DMS153 treated with DMSO at 0.1 percent for 48 hours (cell line): Measurements from ENCODE around the gene CABP4.
"Not testable (repeated sequence)": the region's sequence is repeated elsewhere in the genome, so short reads cannot be mapped to it uniquely, and the experiment has no call there.

Experiments
- DNase-seq: peaks from one replicate; lab custom pipeline; 2025; ENCODE audit not compliant: unreplicated experiment; lab: John Stamatoyannopoulos, UW

The CABP4 gene

DNA sequence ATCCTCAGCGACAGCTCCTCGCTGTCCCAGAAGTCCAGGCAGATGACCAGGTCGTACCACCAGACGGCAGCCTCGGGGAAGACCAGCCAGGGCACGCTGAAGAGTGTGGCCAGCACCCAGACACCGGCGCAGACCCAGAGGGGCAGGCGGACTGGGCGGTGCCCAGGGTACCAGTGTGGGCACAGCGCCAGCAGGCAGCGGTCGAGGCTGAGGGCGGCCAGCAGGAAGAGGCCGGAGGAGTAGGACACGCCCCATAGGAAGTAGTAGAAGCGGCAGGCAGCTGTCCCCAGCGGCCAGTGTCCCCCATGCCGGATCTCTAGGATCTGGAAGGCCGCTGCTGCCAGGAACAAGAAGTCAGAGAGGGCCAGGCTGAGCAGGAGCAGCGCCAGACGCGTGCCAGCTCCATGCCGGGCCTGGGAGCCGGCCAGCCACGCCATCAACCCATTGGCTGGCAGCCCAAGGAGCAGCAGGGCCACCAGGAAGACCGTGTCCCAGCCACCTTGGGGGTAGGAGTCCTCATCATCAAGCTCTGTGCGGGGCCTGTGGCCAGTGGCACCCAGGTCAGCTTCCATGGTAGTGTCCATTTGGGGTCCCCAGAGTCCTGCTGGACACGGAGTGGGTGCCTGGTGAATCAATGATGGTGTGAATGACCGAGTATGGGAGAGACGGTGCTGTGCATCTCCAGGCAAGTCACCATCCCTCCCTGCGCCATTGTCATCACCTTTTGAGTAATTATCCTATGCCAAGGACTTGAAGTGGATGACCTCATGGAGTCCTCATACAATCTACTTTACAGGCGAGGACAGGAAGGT is 2.8 kb upstream of the CABP4 start, which contains the start of gene GPR152:
TSS of gene GPR152 (minus strand) at position 589 of the 812 bp plus-strand sequence. CDS start at position 584, 5 bp downstream.
- peak; percentile 56 for DNase-seq

GRCh38 chr11:67453816-67454732 is 1.1 kb upstream of the CABP4 start:
- no peak for DNase-seq

DNA sequence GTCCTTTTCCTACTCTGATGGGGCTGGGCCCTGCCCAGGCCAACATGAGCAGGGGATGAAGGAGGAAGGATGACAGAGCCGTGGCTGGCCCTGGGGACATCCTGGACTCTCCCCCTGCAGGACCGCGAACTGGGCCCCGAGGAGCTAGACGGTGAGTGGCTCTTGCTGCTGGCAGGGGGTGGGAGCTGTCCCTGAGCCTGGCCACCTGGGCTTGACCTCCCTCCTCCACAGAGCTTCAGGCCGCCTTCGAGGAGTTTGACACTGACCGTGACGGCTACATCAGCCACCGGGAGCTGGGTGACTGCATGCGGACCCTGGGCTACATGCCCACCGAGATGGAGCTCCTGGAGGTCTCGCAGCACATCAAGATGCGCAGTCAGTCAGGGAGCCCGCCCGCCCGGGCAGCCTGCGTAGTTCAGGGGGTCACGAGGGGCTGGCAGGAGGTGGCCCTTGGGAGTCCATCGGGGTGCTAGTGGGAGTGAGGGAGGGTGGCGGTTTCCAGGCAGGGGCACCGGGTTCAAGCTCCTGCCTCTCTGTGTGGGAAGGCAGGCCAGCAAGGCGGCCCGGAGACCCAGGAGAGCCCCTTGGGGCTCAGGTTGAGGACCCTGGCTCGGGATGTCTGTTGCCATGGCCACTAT is 1.0 kb downstream of the CABP4 start:
- no peak for DNase-seq

- DNase-seq = no peak
Measured at GRCh38 chr11:67457453-67457852, 2.3 kb downstream of the CABP4 start.

DNA sequence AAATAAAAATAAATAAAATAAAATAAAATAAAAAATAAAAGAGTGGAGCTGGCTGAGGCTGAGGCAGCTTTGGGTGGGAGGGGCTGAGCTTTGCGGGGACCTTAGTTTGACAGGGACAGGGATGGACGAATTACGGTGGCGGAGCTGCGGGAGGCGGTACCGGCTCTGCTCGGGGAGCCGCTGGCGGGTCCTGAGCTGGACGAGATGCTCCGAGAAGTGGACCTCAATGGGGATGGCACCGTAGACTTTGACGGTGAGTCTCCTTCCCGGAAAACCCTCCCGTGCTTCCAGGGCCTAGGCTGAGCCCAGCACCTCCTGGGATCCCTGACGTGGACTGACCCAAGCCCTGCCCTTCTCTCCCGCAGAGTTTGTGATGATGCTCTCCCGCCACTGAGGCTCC is 3.1 kb downstream of the CABP4 start:
- no peak for DNase-seq

DNA sequence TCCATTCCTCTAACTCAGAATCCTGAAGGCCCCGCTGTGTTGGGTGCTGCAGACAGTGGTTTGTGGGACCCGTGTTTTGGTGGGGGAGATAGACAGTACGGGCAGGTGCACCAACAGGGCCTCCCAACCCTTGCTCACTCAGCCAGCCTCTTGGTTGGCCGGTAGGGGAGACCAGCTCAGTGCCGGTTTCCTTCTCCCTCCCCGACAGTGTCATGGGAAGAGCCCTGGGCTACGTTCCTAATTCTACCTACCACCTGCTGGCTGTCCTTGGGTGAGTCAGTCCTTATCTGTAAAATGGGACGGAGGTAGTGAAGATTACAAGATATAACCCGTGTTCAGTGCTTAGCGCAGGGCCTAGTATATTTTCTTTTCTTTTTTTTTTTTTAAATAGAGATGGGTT is 8.0 kb downstream of the CABP4 start:
- DNase-seq = no peak

DNA sequence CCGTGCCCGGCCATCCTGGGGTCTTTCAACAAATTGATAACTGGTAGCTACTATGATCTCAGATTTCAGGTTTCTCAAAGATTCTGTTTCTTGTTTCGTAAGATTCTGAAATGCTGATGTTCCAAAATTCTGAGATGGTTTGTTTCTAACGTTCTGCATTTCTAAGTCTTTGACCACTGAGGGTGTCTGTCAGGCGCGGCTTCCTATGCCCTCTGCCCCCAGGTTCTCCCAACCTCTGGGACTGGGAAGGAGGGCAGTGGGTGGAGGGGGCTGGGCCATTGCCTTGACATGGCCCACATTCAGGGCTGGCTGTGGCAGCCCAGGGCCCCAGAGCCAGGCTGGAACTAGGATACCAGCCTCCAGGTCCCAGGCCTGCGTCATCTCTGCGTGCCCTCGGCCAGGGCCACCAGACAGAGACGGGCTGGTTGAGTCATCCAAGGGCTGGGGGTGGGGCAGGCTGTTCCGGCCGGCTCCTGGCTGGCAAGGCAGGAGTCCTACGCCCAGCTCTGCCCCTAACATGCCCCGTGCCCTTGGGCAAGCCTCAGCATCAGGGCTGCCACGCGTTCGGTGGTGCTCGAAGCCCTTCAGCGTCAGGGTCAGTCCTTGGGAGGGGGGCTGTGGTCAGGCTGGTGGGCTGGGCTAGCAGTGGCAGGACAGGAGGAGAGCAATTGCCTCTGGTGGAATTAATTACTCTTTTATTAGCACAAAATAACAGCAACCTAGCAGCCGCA is 8.7 kb downstream of the CABP4 start:
- DNase-seq = no peak

- peak; percentile 84 for DNase-seq
Measured at GRCh38 chr11:67464411-67465188, 9.4 kb downstream of the CABP4 start.

DNA sequence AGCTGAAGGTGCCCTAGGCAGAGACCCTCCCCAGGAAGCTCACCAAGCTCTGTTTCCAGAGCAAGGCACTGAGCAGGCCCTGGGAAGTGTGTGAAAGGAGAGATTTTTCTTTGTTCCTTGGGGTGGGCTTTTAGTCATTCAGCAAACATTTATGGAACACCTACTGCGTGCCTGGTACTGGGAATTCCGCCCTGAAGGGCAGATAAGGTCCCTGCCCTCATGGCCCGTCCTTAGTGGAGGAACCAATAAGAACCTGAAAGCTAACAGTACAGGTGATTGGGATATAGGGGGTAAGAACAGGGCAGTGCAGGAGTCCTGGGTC is 10.0 kb downstream of the CABP4 start:
- DNase-seq = no peak

DNA sequence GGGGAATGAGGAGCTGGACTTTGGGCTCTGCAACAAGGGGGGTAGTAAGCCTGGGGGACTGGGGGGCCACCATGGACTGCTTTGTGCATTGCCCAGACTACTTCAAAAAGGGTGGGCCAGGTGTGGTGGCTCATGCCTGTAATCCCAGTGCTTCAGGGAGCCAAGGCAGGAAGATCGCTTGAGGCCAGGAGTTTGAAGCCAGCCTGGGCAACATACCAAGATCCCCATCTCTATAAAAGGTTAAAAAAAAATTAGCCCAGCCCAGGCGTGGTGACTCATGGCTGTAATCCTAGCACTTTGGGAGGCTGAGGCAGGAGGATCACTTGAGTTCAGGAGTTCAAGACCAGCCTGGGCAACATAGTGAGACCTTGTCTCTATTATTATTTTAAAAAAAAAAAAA is 10.4 kb downstream of the CABP4 start:
- DNase-seq = not testable (repeated sequence)

- DNase-seq = no peak
Measured at GRCh38 chr11:67466367-67466766, 11.2 kb downstream of the CABP4 start.

- DNase-seq = no peak
Measured at GRCh38 chr11:67466962-67467771, 12.0 kb downstream of the CABP4 start.

GRCh38 chr11:67468056-67468455 is 12.9 kb downstream of the CABP4 start:
- DNase-seq = no peak

- no peak for DNase-seq
Measured at GRCh38 chr11:67468456-67468758, 13.3 kb downstream of the CABP4 start.

GRCh38 chr11:67468759-67469507 is 13.8 kb downstream of the CABP4 start, which contains the start of gene TMEM134:
Gene TMEM134, minus strand, starts transcription at chr11:67469251. Its CDS starts 59 bp downstream, at chr11:67469192.
- peak; percentile 64 for DNase-seq

DNA sequence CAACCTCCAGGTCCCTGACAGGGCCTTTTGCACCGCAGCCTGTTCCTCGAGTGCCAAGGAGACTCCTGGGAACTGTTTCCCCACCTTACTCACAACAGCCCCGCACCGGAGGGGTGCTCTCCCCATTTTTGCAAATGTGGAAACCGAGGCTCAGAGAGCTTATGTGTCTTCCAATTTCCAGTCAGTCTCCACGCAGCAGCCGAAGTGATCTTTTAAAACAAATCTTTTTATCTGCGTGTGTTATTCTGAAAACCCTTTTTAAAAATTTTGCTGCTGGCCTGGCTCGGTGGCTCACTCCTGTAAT is 14.3 kb downstream of the CABP4 start:
- DNase-seq = no peak

DNA sequence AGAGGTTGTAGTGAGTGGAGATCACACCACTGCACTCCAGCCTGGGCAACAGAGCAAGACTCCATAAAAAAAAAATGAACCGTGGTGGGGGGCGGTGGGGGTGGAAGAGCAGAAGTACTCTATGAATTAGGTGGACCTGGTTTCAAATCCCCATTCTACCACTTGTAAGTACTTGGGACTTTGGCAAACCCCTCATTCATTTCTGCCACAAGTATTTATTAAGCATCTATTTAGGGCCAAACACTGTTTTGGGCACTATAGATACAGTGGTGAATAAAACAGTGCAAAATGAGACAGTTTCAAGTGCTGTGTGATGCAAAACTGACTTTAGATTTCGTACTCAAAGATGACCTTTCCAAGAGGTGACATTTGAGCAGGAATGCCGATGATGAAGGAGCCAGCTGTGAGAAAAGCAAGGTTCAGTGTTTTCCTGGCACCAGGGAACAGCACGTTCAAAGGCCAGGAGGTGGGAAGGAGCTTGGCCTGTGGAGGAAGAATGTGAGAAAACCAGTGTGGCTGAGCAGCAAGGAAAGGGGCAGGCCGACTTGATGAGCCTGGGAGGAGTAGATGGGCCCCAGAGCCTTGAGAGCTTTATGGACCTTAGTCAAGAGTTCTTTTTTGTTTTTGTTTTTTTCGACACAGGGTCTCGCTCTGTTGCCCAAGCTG is 15.3 kb downstream of the CABP4 start:
- no peak for DNase-seq

GRCh38 chr11:67472882-67473281 is 17.7 kb downstream of the CABP4 start:
- no peak for DNase-seq
